Glomerular endothelial cell (primary cell): ENCODE results near the gene EFNA4. TPM values are rescaled to one million over a fixed set of nuclear protein-coding genes. Genes with fewer than 3 reads are reported as not detected.
"Not testable (repeated sequence)": the region's sequence is repeated elsewhere in the genome, so short reads cannot be mapped to it uniquely, and the experiment has no call there.

ENCODE experiments used
- DNase-seq: peaks from one replicate; pipeline ENCODE4 v3.0.0-alpha.2; 2011; ENCODE audit warnings: low read depth, low spot score; ENCODE audit errors: extremely low read depth
- total RNA-seq: library from RNA; depleted of rRNA; stranded (reverse); fragments of >200 nt; gene quantifications from 2 replicates; pipeline ENCODE4 v1.2.3, GENCODE V29; 2015

EFNA4 gene
- total RNA-seq, 1 donor from 2014 or later, result 25.1 TPM

DNA sequence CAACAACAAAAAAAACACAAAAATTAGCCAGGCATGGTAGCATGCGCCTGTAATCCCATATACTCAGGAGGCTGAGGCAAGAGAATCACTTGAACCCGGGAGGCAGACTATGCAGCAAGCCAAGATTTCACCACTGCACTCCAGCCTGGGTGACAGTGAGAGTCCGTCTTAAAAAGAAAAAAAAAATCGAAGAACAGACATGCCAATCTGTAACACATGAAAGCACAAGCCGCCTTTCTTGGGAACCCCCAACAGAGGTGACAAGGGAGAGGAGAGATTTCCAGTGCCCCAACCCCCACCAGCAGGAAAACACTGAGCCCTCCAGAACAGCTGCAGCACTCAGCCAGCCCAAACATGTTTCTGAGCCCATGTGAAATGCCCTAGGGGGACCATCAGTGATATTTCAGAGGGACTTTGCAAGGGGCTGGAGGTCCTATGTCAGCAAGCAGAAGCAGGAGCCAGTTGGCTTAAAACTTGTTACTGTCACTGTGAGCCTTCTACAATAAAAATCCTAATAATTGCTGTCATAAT lies 50.0 kb downstream of the EFNA4 start:
- no peak for DNase-seq

DNA sequence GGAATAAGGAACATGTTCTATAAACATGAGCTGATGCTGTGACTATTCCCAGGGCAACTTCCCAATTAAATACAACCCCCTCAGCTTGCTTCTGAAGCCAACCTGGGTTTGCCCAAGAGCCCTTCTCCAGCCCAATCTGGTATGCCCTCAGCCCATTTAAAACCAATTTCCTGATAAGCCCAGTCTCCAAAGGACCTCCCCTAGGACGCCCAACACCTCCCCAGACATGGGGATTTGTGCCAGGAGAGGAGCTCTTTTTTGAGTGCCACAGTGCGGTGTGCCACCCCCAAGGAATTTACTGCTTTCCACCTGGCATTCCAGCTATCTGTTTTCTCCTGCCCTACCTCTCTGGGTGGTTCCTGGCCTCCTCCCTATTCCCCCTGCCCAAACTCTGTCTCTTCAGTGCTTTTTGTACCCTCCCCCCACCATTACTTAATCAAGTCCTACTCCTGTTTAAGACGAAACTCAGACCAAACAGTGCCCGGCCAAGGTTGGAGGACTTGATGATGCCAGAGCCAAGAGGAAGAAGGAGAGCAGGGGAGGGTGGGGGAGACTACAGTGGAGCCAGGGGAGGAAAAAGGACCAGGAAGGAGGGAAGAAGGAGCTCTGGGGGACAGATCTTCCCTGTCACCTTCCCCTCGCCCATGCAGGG lies 52.7 kb downstream of the EFNA4 start:
- no peak for DNase-seq

GRCh38 chr1:155117610-155118009 lies 54.1 kb downstream of the EFNA4 start:
- no peak for DNase-seq

DNA sequence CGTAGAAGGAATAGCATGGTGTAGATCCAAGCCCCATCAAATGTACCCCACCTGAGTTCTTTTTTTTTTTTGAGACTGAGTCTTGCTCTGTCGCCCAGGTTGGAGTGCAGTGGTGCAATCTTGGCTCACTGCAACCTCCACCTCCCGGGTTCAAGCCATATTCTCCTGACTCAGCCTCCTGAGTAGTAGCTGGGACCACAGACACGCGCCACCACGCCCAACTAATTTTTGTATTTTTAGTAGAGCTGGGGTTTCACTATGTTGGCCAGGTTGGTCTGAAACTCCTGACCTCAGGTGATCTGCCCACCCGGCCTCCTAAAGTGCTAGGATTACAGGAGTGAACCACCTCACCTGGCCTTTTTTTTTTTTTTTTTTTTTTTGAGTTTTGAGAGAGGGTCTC lies 54.5 kb downstream of the EFNA4 start:
- DNase-seq, result not testable (repeated sequence)

Other genes starting within 250 kb of the EFNA4 start
- gene KCNN3, start 193.5 kb upstream of the EFNA4 start, total RNA-seq, result 4.8 and 10.5 TPM in 2 replicates
- gene PMVK, start 127.0 kb upstream of the EFNA4 start, total RNA-seq, result 8.1 and 11.6 TPM in 2 replicates
- gene PBXIP1, start 107.6 kb upstream of the EFNA4 start, total RNA-seq, result 108 and 115 TPM in 2 replicates
- 17.5 and 20.9 TPM in 2 replicates for gene PYGO2, start 102.0 kb upstream of the EFNA4 start, total RNA-seq
- 300 and 313 TPM in 2 replicates for gene SHC1, start 93.0 kb upstream of the EFNA4 start, total RNA-seq
- gene CKS1B, start 89.1 kb upstream of the EFNA4 start, total RNA-seq, result 37.8 and 57.8 TPM in 2 replicates
- gene FLAD1, start 80.4 kb upstream of the EFNA4 start, total RNA-seq, result 31.2 and 33.7 TPM in 2 replicates
- not detected in 2 replicates for gene LENEP, start 70.2 kb upstream of the EFNA4 start, total RNA-seq
- 19.3 and 23.6 TPM in 2 replicates for gene ZBTB7B, start 60.9 kb upstream of the EFNA4 start, total RNA-seq
- gene DCST2, start 30.0 kb upstream of the EFNA4 start, total RNA-seq, result 0.12 TPM in 1 of 2 replicates, not detected in the other
- not detected in 2 replicates for gene DCST1, start 29.9 kb upstream of the EFNA4 start, total RNA-seq
- 405 and 619 TPM in 2 replicates for gene ADAM15, start 12.4 kb upstream of the EFNA4 start, total RNA-seq
- 1.5 and 4.0 TPM in 2 replicates for gene EFNA3, start 15.1 kb downstream of the EFNA4 start, total RNA-seq
- gene EFNA1, start 64.1 kb downstream of the EFNA4 start, total RNA-seq, result 77.9 and 195 TPM in 2 replicates
- 21.0 and 29.1 TPM in 2 replicates for gene SLC50A1, start 72.1 kb downstream of the EFNA4 start, total RNA-seq
- gene DPM3, start 76.8 kb downstream of the EFNA4 start, total RNA-seq, result 41.0 and 45.0 TPM in 2 replicates
- gene KRTCAP2, start 109.6 kb downstream of the EFNA4 start, total RNA-seq, result 121 and 150 TPM in 2 replicates
- 9.9 and 11.8 TPM in 2 replicates for gene TRIM46, start 110.1 kb downstream of the EFNA4 start, total RNA-seq
- 12.5 and 18.2 TPM in 2 replicates for gene THBS3, start 144.2 kb downstream of the EFNA4 start, total RNA-seq
- 44.3 and 45.6 TPM in 2 replicates for gene MTX1, start 145.0 kb downstream of the EFNA4 start, total RNA-seq
- 26.5 and 46.3 TPM in 2 replicates for gene ENTREP3, start 191.7 kb downstream of the EFNA4 start, total RNA-seq
- 79.2 and 128 TPM in 2 replicates for gene SCAMP3, start 198.6 kb downstream of the EFNA4 start, total RNA-seq
- 30.2 and 36.1 TPM in 2 replicates for gene CLK2, start 209.8 kb downstream of the EFNA4 start, total RNA-seq
- 0.19 and 1.3 TPM in 2 replicates for gene HCN3, start 213.7 kb downstream of the EFNA4 start, total RNA-seq
- gene PKLR, start 237.7 kb downstream of the EFNA4 start, total RNA-seq, result not detected in 2 replicates
- gene FDPS, start 245.1 kb downstream of the EFNA4 start, total RNA-seq, result 319 and 345 TPM in 2 replicates